Breast epithelium (tissue), 3 donors: Measurements from ENCODE around the gene CLCN2.

Experiments used
- POLR2AphosphoS5 ChIP-seq, 3 donors: sonication (generic); formaldehyde crosslinking; IDR thresholded peaks; one replicate each; pipeline ENCODE4 v1.6.1; 2017; ENCODE audit warnings: antibody characterized with exemption in 3 of 3
- TF ChIP-seq, protein P1 (sequence below), 3 donors: fragments of 450-650 bp; IDR thresholded peaks; one replicate each; pipeline ENCODE4 v1.5.1; 2016 to 2017; ENCODE audit warnings: antibody characterized with exemption in 3 of 3, mild to moderate bottlenecking in 3 of 3, moderate library complexity in 3 of 3

DNA sequence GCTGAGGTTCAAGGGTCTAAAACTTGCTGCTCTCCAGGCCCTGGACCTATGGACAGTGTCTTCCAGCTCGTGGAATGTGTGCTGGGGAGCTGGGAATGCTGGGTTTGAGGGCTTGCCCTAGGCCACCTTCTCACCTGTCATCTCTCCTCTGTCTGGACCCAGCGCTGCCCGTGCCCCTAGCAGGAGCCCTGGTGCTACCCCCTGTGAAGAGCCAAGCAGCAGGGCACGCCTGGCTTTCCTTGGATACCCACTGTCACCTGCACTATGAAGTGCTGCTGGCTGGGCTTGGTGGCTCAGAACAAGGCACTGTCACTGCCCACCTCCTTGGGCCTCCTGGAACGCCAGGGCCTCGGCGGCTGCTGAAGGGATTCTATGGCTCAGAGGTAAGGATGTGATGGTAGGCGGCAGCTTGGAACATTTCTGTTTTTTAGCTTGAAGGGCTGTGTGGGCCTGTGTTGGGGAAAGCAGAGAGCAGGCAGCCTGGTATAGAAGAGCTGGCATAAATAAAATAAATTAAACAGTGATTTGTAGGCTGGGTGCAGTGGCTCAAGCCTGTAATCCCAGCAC lies 23.5 kb upstream of the CLCN2 start:
- TF ChIP-seq POLR2AphosphoS5 (IDR thresholded peaks at IDR 0.05): no peak
- TF ChIP-seq, protein P1, sequence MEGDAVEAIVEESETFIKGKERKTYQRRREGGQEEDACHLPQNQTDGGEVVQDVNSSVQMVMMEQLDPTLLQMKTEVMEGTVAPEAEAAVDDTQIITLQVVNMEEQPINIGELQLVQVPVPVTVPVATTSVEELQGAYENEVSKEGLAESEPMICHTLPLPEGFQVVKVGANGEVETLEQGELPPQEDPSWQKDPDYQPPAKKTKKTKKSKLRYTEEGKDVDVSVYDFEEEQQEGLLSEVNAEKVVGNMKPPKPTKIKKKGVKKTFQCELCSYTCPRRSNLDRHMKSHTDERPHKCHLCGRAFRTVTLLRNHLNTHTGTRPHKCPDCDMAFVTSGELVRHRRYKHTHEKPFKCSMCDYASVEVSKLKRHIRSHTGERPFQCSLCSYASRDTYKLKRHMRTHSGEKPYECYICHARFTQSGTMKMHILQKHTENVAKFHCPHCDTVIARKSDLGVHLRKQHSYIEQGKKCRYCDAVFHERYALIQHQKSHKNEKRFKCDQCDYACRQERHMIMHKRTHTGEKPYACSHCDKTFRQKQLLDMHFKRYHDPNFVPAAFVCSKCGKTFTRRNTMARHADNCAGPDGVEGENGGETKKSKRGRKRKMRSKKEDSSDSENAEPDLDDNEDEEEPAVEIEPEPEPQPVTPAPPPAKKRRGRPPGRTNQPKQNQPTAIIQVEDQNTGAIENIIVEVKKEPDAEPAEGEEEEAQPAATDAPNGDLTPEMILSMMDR (IDR thresholded peaks at IDR 0.05): no peak
